ENCODE measurements around the gene ST3GAL3. TPM values are rescaled to one million over a fixed set of nuclear protein-coding genes. Genes with fewer than 3 reads are reported as not detected.

The ST3GAL3 gene, protein sequence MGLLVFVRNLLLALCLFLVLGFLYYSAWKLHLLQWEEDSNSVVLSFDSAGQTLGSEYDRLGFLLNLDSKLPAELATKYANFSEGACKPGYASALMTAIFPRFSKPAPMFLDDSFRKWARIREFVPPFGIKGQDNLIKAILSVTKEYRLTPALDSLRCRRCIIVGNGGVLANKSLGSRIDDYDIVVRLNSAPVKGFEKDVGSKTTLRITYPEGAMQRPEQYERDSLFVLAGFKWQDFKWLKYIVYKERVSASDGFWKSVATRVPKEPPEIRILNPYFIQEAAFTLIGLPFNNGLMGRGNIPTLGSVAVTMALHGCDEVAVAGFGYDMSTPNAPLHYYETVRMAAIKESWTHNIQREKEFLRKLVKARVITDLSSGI
- 2.0 to 3.0 TPM (median 2.6 TPM) in 5 replicates for total RNA-seq (2022; extraction: Qiagen RNA extraction)

DNA sequence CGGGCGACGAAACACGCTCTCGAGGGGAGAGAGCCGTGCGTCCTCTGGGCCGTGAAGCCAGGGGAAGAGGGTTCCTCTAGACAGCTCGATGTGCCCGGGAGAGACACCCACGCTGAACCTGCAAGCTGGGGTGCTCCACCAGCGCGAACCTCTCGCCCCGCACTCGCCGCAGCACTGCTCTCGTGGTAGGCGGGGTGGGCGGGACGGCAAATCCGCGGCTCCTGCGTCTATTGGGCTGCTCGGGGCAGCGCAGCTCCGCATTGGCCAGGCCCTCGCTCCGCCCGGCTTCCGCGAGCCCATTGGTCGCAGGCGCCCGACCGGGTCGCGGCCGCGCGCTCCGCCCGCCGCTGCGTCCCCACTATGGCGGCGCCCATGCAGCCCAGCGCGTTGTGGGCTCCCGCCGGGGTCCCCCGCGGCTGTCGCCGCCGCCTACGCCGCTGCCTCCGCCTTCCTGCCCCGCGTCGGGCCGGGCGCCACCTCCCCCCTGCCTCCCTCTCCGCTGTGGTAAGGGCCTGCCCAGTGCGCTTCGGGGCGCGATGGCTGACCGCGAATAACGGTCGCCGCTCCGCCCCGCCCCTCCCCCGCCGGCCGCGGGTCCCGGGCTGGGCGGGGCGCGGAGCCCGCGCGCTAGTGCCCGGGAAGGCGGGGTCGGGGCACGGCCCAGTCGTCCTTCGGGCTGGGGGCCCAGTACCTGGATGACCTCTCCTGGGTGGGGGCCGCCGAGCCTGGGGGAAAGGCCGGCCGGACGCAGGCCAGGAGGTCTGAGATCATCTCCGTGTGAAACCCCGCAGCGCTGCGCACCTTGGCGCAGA lies at the start of gene ST3GAL3:
Gene ST3GAL3, plus strand, starts transcription at position 347 of the 812 bp plus-strand sequence. CDS start 28,727 bp downstream, outside the sequence.

DNA sequence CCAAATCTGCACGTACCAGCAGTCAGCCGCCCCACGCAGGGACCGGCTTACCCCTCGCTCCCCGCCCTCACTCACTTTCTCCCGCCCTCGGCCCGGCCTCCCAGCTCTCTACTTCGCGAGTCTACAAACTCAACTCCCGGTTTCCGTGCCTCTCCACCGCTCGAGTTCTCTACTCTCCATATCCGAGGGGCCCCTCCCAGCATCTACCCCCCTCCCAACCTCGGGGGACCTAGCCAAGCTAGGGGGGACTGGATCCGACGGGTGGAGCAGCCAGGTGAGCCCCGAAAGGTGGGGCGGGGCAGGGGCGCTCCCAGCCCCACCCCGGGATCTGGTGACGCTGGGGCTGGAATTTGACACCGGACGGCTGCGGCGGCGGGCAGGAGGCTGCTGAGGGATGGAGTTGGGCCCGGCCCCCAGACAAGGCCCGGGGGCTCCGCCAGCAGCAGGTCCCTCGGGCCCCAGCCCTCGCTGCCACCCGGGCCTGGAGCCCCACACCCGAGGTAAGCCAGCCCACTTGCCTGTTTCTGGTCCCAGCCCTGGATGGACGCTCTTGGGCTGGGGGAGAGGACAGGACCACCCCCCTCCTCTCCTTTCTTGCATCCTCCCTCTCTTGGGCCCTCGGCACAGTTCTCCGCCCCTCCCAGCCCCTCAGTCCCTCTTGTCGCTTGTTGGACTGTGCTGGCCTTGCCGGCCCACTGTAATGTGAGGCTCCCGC lies 226.2 kb downstream of the ST3GAL3 start, which contains the start of gene ARTN:
Gene ARTN, plus strand, starts transcription at position 416 of the 715 bp plus-strand sequence. CDS start 1,856 bp downstream, outside the sequence.

DNA sequence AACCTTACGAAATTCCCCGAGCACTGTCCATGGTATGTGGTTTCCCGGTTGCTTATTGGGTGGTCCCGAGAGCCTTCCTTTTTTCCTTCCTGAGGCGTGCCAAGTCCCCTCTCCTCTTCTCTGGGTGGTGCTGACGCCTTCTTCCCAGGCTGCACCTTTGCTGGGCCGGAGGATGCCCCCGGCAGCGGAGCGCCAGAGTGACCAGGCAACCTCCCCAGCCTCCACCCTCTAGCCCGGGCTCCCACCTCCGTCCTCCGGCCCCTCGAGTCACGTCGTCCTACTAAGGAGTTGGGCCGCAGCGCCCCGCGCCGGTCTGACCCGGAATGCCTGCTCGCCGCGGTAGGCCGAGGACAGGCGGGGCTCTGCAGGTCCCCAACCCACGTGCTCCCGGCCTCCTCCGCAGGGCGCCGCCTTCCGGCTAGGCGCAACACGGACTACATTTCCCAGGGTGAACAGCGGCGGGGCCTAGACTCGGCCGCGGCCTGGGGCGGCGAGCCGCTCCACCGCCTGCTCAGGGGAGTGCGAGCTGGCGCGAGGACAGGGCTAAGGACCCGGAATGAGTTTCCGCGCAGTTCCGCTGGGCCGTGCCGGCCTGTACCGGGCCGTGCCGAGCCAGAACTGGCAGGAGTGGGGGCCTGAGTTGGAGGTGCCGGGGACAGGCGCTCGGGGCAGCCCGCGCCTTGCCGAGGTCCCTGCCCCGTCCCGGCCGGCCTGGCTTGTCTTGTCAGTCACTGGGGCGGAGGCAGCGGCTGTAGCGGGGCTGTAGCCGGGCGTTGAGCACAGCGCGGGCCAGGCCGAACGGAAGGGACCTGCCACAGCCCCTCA lies 239.1 kb downstream of the ST3GAL3 start, which contains the start of gene IPO13:
Gene IPO13, plus strand, starts transcription at position 715 of the 825 bp plus-strand sequence. CDS start 651 bp downstream, outside the sequence.

DNA sequence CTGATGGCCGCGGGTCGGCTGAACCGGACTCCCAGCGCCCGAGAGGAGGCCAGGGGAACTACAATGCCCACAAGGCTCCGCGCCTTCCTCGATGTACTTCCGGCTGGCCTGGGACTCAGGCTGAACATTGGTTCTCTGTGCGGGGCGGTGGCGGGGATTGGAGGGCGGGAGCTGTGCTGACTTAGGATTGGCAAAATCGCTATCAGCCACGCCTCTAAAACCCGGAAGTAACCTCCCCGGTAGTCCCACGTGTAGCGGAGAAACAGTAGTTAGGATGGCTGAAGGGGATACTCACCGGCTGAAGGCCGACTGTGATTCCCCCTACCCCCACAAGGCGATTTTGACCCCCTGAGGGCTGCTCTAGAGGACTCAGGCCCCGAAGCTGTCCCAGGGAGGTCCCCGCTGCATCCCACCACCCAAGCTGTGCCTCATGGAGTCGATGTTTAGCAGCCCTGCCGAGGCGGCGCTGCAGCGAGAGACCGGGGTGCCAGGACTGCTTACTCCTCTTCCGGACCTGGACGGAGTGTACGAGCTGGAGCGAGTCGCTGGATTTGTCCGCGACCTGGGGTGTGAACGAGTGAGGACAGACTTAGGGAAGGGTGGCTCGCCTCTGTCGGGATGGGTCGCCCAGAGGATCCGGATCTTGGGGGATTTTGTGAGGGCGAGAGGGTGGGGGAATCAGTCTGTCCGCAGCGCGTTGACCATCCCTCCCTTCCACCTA lies 262.6 kb downstream of the ST3GAL3 start, which contains the start of gene DPH2:
Gene DPH2, plus strand, starts transcription at position 265 of the 721 bp plus-strand sequence. Its CDS starts 166 bp downstream, at position 431.

DNA sequence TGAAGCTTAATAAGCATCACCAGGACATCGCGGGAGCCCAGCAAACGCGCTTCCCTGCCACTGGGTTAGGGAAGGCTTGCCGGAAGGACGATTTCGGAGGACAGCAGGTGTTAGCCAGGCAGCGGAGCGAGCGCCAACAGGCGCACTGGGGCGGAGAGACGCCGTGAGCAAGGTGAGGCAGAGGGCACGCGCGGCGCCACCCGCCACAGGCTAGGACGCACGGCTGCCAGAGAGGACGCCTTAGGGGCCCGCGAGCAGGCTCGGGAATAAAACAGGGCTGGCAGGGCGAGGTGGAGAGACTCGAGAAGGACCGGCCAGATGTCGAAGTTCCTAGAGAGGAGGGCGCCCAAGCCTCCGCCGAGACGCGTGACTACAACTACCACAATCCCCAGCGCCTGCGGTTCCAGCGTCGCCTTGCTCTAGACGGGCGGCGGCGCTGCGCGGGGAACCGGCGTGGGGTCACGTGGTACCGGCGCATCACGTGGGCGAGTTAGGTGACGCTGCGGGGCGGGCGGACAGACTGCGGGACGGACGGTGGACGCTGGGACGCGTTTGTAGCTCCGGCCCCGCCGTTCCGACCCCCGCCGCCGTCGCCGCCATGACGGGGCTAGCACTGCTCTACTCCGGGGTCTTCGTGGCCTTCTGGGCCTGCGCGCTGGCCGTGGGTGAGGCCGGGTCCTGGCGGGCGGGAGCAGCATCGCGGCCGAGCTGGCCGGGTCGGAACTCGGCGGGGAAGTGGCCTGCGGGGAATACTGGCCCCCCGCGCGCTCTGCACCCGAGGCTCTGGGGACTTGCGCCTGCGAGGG lies 267.3 kb downstream of the ST3GAL3 start, which contains the start of gene ATP6V0B:
Gene ATP6V0B, plus strand, starts transcription at position 518 of the 806 bp plus-strand sequence. Its CDS starts 81 bp downstream, at position 599.

DNA sequence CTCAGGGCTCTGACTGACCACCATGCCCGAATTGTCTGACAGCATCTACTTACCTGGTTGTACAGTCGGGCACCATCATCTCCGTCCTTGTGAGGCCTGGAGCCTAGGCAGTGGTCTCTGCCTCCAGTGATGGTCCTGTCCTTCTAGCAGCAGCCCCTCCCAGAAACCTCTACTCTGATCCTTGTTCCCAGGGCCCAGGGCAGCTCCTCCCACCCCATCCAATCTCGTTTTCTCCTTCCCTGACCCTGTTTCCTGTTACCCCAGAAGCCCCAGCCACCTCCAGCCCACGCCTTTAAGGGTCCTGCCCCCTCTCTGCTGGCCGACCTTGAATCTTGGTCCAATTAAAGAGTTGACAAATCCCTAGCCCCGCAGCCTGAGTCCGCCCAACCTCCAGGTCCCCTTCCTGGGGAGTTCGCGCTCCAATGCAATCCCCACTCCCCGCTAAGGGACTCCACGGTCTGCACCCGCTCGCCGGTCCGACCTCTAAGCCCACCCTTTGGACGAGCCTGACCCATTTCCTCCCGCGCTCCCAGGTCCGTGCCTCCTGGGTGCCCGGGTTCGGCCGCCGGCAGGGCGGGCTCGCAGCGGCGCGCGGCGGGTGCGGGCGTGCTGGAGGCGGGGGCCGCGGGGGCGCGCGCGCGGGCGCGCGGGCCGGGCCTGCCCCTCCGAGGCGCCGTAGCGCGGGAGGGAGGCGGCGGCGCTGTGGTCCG lies 271.4 kb downstream of the ST3GAL3 start, which contains the start of gene B4GALT2:
Gene B4GALT2, plus strand, starts transcription at position 660 of the 710 bp plus-strand sequence. CDS start 1,951 bp downstream, outside the sequence.

Other genes starting within 250 kb of the ST3GAL3 start
- 73.3 to 110 TPM (median 95.8 TPM) in 5 replicates for gene PTPRF, start 176.7 kb upstream of the ST3GAL3 start, total RNA-seq (2022; extraction: Qiagen RNA extraction)
- 14.5 to 19.3 TPM (median 15.1 TPM) in 5 replicates for gene KDM4A, start 57.4 kb upstream of the ST3GAL3 start, total RNA-seq (2022; extraction: Qiagen RNA extraction)
- gene ARTN, start 226.3 kb downstream of the ST3GAL3 start, total RNA-seq (2022; extraction: Qiagen RNA extraction) = 0.07 to 0.46 TPM (median 0.22 TPM) in 5 replicates
- gene IPO13, start 239.4 kb downstream of the ST3GAL3 start, total RNA-seq (2022; extraction: Qiagen RNA extraction) = 15.0 to 16.0 TPM (median 15.7 TPM) in 5 replicates

Measured in A549 treated with Hydrocortisone at 1 μM for 4 hours (cell line).